ENCODE results near the gene ESPL1.
"Not testable (repeated sequence)": the region's sequence is repeated elsewhere in the genome, so short reads cannot be mapped to it uniquely, and the experiment has no call there.

ESPL1 gene

GRCh38 chr12:53297106-53297505 lies 29.0 kb downstream of the ESPL1 start:
- not testable (repeated sequence) for H3K4me3 ChIP-seq (ENCODE audit: low read depth, low read length)

GRCh38 chr12:53298164-53298563 lies 30.1 kb downstream of the ESPL1 start:
- H3K4me3 ChIP-seq (ENCODE audit: low read depth, low read length), result no peak overlapping the region

DNA sequence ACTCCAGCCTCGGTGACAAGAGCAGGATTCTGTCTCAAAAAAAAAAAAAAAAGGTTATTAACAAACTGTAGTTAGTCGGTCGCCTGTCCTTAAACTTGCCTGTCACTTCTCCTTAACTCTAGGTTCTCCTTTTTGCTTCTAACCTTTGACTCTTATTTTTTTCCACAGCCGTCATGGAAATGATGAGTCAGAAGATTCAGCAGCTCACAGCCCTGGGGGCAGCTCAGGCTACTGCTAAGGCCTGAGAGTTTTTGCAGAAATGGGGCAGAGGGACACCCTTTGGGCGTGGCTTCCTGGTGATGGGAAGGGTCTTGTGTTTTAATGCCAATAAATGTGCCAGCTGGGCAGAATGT lies 31.0 kb downstream of the ESPL1 start:
- no peak overlapping the region for H3K4me3 ChIP-seq (ENCODE audit: low read depth, low read length)

DNA sequence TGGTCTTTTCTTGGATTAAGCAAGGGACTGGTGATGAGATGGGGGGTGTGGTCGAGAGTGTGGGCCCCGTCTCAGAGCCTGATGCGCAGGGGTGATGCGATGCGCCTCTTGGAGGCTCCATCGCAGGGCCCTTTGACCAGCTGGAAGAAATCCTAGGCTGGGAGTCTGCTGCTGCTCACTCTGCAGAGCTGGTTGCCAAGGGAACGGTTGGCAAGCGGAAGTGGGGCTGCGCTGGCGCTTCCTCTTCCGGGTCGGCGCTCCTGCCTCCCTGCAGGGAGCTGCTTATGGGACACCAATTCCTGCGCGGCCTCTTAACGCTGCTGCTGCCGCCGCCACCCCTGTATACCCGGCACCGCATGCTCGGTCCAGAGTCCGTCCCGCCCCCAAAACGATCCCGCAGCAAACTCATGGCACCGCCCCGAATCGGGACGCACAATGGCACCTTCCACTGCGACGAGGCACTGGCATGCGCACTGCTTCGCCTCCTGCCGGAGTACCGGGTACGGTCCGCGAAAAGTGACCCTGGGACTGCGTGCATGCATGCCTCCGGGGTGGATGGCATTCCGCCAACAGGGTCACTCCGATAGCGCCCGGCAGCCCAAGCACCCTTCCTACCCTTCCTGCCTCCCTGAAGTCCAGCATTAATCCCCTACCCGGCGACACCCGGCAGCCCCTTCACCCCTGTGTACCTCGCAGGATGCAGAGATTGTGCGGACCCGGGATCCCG lies 31.5 kb downstream of the ESPL1 start, which contains the start of gene MYG1:
TSS of gene MYG1 (plus strand) at position 242 of the 727 bp plus-strand sequence. CDS start at position 285, 43 bp downstream.
- peak within 1 kb of the TSS; percentile 99 for H3K4me3 ChIP-seq (ENCODE audit: low read depth, low read length)

GRCh38 chr12:53300187-53300586 lies 32.1 kb downstream of the ESPL1 start:
- H3K4me3 ChIP-seq (ENCODE audit: low read depth, low read length), result peak overlapping the region; percentile 99

- no peak overlapping the region for H3K4me3 ChIP-seq (ENCODE audit: low read depth, low read length)
Observed at GRCh38 chr12:53302903-53303302, 34.8 kb downstream of the ESPL1 start.

GRCh38 chr12:53306826-53307225 lies 38.7 kb downstream of the ESPL1 start:
- H3K4me3 ChIP-seq (ENCODE audit: low read depth, low read length), result no peak overlapping the region

DNA sequence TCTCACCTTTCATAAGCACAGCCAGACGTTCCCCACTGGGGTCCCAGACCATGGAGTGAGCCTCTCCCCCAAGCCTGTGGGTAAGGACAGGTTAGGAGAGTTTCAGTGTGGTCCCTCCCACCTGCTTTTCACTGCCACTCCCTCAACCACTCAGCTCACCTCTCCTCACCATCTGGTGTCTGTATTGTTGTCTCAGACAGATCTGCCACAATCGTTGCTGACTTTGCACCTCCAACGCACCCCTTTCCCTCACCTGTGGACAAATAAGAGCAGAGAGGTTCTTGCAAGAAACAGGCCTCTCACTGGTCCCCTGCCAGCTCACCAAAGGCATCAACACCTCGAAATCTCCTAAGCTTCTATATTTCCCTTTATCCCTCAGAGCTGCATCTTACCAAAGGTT lies 40.2 kb downstream of the ESPL1 start:
- no peak overlapping the region for H3K4me3 ChIP-seq (ENCODE audit: low read depth, low read length)

DNA sequence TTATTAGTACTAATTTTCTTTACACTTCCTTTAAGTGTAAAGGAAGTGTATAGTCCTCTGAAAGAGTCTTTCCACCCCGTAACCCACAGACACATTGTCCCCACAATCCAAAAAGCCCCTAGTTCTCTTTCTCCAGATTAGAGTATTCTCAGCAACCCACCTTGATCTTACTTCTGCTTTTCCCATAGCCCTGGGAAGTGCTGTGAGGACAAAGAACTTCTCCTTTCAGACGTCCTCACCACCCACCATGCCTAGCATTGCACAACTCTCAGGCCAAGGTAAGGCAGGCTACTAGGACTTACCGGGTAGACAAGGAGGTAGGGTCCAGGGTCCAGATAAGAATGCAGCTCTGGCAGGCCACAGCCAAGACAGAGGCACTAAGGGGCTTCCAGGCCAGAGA lies 45.9 kb downstream of the ESPL1 start:
- no peak overlapping the region for H3K4me3 ChIP-seq (ENCODE audit: low read depth, low read length)

DNA sequence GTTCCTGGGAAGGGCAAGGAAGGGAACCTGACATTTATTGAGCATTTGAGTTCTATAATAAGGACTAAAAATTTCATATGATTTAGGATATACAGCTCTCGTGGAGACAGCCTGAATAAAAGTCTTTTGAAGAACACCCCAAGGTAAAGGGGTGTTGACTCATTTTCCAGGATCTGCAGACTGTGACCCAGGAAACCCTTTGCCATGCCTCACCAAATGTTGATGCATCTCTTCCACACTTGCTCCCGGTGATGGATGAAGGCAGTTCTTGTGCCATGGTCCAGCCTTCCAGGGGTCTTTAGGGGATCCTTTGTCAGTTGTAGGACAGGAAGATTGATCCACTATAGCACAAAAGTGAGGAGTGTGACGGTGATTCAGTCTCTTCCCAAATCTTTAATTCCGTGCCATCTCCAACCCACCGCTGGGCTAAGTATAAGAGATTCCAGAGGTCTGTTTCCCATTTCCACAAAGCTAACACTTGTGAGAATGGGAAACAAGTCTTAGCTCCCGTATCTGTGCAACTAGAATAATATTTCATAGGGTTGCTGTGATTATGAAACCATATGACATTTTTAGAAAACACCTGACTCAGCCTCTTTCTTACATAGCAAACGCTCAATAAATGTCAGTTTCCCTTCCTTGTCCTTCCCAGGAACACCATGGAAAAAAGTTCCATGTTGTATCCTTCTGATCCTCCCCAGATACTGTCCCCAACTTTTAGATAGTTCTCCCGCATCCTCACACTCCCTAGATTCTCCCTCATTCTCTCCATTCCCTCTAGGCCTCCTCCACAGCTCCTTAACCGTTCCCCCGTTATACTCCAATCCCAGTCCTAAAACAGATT lies 52.5 kb downstream of the ESPL1 start:
- peak overlapping the region; percentile 77 for H3K4me3 ChIP-seq (ENCODE audit: low read depth, low read length)

DNA sequence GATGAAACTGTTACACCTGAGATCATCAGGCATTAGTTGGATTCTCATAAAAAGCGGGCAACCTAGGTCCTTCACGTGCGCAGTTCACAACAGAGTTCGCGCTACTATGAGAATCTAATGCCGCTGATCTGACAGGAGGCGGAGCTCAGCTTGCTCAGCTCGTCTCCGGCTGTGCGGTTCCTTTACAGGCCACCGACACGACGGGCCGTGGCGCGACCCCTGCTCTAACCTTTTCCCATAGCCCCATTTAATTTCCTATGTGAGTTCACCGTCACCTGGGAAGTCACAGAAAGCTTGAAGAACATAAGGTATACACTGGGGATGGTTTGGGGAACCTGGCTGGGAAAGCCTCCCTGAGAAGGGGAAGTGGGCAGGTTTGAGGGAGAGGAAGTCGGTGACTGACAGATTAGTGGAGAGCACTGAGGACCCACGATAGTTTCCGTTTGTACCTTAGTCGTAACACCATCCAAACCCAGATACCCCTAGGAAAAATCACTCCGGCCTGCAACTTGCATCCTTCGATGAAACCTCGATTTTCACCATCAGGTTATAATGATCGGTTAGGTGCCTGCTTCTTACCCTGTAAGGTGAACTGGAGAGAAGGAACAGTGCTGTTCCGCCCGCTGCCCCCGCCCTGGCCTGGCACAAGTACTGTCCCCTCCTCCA lies 56.1 kb downstream of the ESPL1 start:
- peak overlapping the region; percentile 2 for H3K4me3 ChIP-seq (ENCODE audit: low read depth, low read length)

DNA sequence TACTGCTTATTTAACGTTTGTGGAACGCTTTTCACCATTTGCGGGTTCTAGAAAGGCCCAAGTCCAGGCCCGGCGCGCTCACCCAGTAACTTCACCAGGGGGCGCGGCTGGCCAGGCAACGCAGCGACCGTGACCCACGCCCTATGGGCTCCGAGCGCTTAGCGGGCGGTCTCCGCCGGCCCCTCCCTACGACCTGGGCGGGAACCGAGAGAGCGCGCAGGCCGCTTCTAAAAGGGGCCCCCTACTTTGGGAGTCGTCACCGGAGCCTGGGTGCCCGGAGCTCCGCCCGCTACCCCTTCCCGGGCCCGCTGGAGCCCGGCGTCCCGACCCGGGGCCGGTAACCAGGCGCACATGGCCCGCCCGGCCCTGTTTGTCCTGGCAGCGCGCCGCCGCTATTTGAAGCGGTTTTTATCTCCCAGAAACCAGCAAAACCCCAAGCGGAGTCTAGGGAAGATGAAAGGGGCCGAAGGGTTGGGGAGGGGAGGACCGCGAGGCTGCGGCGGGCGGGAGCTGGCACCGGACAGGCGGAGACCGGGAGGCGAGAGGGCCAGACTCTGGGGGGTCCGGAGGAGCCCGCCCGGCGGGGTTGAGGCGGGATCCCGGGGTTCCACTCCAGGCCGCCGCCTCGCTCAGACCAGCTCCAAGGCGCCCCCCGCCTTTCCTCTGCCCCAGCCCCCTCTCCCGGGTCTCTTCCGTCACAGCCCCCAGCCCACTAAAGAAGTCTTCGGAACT lies 56.8 kb downstream of the ESPL1 start:
- H3K4me3 ChIP-seq (ENCODE audit: low read depth, low read length), result peak overlapping the region; percentile 31

DNA sequence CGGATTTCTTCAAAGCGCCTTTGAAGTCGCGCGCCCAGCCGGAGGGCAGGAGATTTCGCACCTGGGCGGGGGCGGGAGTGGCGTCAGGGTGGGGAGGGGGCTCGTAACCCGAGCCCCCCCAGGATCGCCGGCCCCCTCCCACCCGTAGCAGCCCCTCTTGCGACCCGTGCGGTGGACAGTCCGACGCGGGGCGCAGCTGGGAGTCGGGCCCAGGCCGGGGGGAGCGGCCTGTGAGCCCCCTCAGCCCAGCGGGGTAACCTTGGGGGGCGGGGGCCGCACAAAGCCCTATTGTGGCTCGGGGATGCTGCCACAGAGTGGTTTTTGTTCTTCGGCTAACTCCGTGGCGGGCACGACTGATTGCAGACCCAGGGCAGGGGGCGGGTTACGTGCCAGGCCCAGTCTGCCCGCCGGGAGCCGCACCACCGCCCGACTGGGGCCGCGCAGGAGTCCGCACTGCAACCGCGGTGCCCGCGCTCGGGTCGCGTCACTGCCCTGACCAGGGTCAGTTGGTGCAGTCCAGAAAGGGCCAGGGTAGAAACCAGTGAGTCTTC lies 57.5 kb downstream of the ESPL1 start:
- H3K4me3 ChIP-seq (ENCODE audit: low read depth, low read length), result peak overlapping the region; percentile 34

DNA sequence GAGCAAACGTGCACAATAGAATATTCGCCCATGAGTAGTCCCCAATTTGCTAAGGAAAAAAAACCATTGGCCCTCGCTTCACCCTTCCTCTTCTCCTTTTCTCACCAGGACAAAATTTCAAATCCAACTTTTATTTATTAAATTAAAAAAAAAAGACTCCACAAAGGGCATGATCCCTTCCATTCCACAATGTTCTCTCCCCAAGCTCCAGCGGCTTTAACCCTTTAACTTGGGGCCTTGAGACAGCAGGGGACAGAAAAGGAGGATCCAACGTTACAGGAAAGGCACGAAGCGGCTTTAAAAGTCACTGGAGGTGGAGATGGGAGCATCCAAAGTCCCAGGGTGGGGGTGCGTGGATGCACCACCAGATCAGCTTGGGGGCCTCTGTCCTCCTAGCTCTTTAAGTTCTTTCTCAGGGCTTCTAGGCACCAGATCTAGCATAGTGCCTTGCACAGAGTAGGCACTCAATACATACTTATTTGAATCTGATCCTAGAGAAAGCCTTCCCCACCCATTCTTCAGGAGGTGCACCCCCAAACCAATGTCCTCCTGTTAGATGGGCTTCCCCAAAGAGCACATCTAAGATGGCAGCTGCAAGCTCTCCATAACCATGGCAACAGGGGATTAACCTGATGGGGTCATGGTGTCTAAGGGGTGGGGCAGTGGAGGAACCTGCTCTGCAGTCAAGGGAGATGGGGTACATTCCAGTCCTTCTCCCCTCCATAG lies 58.5 kb downstream of the ESPL1 start:
- H3K4me3 ChIP-seq (ENCODE audit: low read depth, low read length), result no peak overlapping the region

DNA sequence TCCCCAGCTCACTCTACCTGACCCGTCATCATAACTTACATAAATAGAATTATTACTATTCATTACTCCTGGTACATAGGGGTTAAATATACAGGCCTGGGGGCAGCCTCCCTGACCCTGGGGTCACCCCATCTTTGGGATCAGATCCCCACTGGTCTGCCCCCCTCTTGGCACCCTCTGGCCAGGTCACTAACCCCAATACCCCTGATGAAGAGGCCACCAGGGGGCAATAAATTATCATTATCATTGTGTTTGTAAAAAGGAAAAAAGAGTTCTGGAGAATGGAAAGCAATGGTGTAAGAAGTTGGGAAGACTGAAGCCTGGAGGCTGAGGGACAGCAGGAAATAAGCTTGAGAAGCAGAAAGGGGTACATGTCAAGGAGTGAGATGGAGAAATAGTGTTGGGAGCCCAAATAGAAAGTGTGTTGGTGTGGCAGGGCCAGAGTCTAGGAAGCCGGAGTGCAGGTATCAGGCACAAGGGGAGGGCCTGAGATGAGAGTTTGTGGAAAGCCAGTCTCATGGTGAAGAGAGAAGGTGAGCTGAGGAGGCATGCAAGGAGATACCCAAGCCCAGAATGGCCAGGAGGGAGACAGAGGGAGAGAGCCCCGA lies 59.4 kb downstream of the ESPL1 start:
- H3K4me3 ChIP-seq (ENCODE audit: low read depth, low read length), result no peak overlapping the region

DNA sequence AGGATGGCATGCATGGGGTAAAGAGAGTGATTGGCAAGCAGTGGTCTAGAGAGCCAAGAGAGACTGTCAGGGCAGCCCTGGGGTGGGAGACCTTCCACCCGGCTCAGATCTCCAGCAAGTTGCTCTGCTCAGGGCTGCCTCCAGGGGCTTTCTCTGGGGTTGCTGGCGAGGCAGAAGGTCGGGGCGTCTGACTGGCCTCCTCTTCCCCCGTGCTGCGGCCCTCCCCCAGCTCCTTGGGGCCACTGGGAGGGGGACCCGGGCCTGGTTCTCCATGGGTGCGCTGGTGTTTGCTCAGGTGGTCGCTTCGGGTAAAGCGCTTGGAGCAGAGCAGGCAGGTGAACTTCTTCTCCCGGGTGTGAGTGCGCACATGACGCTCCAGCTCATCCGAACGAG lies 59.9 kb downstream of the ESPL1 start:
- no peak overlapping the region for H3K4me3 ChIP-seq (ENCODE audit: low read depth, low read length)

DNA sequence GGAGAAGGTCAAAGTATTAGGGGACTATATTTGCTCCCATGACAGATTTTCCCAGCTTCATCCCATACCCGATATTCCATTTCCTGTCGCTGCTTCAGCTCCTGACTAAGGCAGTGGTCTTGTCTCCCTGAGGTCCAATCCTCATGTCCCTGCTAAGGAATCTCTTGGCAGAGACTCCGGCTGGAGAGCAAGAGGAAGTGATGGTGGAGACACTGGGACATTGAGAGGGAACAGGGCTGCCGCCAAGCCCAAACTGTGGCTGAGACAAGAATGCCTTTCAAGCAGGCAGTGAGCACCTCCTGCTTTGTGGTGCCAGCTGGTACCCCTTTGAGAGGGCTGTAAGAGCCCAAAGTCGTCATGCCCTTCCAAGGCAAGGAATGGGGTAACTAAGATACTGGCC lies 62.6 kb downstream of the ESPL1 start:
- no peak overlapping the region for H3K4me3 ChIP-seq (ENCODE audit: low read depth, low read length)

GRCh38 chr12:53332339-53332738 lies 64.2 kb downstream of the ESPL1 start:
- not testable (repeated sequence) for H3K4me3 ChIP-seq (ENCODE audit: low read depth, low read length)

- H3K4me3 ChIP-seq (ENCODE audit: low read depth, low read length), result no peak overlapping the region
Observed at GRCh38 chr12:53332744-53333143, 64.6 kb downstream of the ESPL1 start.

- H3K4me3 ChIP-seq (ENCODE audit: low read depth, low read length), result no peak overlapping the region
Observed at GRCh38 chr12:53333289-53333688, 65.2 kb downstream of the ESPL1 start.
